HG03139 (cell line): Measurements from ENCODE around the gene CHD9.
"Not testable (repeated sequence)": the region's sequence is repeated elsewhere in the genome, so short reads cannot be mapped to it uniquely, and the experiment has no call there.

Experiments used
- ATAC-seq: cut with Tn5 transposase; IDR thresholded peaks from one replicate; pipeline ENCODE4 v1.9.1; 2021; ENCODE audit not compliant: unreplicated experiment

Gene CHD9

DNA sequence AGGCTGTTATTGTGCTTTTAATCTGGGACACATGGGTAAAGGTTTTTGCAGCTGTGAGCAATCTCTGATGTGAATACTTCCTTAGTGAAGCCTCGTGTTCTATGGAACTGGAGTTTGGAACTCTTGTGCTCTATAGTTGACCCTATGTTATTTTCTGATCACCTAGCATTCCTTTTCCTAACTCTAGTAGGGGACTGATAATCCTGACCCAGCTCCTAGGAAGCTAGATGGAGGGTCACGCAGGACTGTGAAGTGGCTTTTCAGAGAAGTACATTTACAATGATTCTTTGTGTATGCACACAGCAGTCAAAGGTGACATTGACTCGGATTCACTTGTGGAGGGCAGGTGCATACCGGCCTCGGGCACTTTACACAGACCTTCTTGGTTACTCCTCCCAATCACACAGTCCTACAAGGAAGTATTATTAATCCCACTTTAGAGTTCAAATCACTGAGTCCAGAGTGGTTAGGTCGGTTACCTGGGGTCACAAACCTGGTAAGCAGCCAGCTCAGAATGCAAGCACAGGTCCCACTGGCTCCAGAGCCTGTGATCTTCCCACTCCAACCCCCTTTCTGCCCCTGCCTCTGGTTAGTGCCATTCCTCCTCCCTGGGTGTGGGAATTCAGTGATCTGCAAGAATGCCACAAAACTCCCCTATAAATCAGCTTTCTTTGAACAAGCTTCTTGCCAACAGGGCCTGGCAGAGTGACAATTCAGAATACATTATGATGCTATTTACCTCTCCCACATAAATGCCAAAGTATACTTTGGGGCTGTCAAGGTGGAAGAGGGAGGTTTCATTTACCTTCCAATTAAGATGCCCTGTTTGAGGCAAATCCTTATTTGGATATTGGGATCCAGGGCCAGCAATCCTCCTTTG, 9.2 kb upstream of the CHD9 start:
- no peak for ATAC-seq

DNA sequence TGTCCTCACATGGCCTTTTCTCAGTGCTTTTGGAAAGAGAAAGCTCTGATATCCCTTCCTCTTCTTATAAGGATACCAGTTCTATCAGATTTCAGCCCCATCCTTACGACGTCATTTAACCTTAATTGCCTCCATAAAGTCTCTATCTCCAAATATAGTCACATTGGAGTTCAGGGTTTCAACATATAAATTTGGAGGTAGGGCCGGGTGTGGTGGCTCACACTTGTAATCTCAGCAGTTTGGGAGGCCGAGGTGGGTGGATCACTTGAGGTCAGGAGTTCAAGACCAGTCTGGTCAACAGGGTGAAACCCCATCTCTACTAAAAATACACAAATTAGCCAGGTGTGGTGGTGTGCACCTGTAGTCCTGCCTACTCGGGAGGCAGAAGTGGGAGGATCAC, 7.3 kb upstream of the CHD9 start:
- ATAC-seq: not testable (repeated sequence)

DNA sequence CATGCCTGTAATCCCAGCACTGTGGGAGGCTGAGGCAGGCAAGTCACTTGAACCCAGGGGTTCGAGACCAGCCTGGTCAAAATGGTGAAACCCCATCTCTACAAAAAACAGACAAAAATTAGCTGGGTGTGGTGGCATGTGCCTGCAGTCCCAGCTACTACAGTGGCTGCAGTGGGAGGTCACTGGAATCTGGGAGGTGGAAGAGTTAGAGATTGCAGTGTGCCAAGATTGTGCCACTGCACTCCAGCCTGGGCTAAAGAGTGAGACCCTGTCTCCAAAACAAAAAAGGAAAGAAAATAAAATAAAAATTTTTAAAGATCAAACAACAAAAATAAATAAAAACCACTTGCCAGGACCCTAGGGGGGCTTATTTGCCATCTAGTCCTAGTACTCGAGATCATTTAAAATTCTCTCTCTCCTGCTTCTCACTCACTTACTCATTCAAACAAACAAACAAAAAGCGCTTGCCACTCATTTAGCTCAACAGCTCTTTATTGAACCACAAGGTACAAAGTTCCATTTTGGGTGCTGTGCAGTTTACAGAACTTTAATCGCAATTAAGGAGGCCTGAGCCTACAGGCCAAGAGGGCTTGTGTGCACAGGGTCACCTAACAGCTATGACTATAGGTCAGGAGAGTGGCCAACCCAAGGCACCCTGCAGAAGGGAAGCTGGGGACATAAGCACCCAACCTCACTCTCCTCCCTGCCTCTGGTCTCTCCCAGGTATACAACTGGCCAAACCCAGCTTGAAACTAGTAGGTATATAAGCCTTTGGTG, 6.5 kb upstream of the CHD9 start:
- ATAC-seq: no peak

GRCh38 chr16:53051255-53051654, 3.5 kb upstream of the CHD9 start:
- ATAC-seq: not testable (repeated sequence)

GRCh38 chr16:53052519-53053501, 2.0 kb upstream of the CHD9 start, which contains the start of gene CHD9NB:
Gene CHD9NB (minus strand): TSS chr16:53052897. CDS start chr16:53044158, 8,739 bp downstream.
- no peak for ATAC-seq

DNA sequence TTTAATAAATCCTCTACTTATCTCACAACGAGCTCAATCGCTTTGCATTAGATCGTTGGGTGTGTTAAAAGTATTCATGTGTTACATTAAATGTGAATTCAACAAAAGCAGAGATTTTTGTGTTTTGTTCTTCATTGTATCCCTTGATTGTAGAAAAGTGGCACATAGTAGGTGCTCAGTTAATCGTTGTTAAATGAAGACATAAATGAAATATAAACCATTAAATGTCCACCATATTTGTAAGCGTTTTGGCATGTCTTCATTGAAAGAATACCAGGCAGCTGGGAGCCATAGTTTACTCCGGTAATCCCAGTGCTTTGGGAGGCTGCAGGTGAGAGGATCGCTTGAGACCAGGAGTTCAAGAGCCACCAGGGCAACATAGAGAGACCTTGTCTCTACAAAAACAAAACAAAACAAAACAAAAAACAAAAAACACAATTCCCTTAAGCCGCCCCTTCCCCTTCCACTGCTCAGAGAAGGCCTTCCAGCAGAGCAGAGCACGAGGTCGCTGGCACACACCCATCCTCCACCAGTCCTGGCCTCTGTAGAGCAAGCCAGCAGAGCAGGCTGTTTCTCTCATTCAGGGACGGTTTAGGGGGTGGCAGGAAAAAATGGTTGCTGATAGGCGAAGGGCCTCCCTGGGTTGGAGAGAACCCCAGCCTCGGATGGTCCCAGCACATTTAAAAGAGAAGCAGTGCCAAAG, 673 bp upstream of the CHD9 start:
- ATAC-seq: peak; percentile 23

GRCh38 chr16:53055541-53056391, 975 bp downstream of the CHD9 start:
- ATAC-seq: no peak

DNA sequence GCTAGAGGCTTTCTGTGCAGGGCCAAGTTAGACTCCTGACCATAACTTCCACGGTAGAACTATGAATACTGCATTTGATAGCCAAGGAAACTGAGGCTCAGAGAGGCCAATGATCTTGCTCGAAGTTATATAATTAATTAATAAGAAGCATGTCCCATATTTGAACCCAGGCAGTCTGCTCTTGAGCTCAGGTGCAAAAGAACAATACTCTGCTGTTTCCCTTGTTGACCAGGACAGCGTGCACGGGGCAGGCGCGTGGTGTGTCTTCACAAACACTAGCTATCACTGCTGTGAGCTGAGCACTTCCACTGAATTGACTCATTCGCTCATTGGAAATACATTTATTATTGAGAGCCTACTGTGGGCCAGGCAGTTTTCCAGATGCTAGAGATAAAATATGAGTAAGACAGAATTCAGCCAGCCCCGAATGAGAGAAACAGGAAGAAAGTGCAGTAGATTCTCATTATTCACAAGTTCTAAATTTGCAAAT, 1.6 kb downstream of the CHD9 start:
- no peak for ATAC-seq

- ATAC-seq: no peak
Observed at GRCh38 chr16:53057658-53058057, 2.9 kb downstream of the CHD9 start.

GRCh38 chr16:53058441-53058840, 3.6 kb downstream of the CHD9 start:
- no peak for ATAC-seq

DNA sequence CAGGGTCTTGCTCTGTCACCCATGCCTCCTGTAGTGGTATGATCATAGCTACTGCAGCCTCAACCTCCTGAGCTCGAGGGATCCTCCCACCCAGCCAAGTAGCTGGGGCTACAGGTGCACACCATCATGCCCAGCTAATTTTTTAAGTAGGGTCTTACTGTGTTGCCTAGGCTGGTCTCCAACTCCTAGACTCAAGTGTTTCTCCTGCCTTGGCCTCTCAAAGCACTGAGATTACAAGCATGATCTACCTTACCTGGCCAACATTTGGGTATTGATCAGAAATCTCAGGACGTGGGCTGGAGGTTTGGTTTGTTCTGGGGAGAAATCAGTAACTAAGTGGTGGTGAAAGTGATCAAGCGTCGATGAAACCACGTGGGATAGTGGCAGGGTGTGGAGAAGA, 4.1 kb downstream of the CHD9 start:
- no peak for ATAC-seq

- ATAC-seq: no peak
Observed at GRCh38 chr16:53059672-53060071, 4.9 kb downstream of the CHD9 start.

DNA sequence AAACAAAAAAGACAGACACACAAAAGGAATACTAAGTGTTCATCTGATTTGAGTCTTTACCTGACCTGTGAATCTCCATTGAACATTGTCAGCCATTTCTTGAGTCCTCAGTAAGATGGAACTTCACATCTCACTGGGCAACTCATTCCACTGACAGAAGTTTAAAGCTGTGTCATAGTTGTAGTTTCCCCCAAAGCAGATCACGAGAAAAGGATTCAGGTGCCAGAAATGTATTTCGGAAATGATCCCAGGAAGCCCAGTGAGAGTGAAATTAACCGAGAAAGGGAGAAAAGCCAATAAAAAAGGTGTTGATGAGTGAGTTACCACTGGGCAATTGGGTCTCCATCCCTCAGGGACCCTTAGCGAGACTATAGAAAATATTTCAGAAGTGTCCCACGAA, 6.5 kb downstream of the CHD9 start:
- ATAC-seq: peak; percentile 21

- ATAC-seq: peak; percentile 83
Observed at GRCh38 chr16:53061701-53062159, 6.9 kb downstream of the CHD9 start.

GRCh38 chr16:53064081-53064578, 9.3 kb downstream of the CHD9 start:
- no peak for ATAC-seq

- ATAC-seq: no peak
Observed at GRCh38 chr16:53065461-53066061, 10.8 kb downstream of the CHD9 start.

DNA sequence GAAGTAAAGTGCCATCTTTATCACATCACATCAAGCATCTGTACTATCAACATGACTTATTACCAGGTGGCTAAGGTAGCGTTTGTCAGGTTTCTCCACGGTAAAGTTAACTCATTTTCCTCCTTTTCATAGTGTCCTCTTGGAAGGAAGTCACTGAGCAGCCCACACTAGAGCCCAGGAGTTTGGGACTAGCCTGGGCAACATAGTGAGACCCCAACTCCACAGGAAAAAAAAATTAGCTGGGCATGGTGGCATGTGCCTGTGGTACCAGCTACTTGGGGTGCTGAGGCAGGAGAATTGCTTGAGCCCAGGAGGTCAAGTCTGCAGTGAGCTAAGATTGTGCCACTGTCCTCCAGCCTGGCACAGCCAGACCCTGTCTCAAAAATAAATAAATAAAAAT, 12.9 kb downstream of the CHD9 start:
- no peak for ATAC-seq

GRCh38 chr16:53068423-53068833, 13.6 kb downstream of the CHD9 start:
- peak; percentile 53 for ATAC-seq
